ENCODE results near the gene LCE3B.
A peak's percentile ranks its signal among the peaks of the same experiment; 100 is the strongest.
"Not testable (repeated sequence)": the region's sequence is repeated elsewhere in the genome, so short reads cannot be mapped to it uniquely, and the experiment has no call there.

The LCE3B gene

GRCh38 chr1:152613511-152613910 lies at the start of gene LCE3B:
LCE3B (plus strand) TSS chr1:152613811; CDS start chr1:152613811, 0 bp downstream.
- TF ChIP-seq CTCF (IDR thresholded peaks at IDR 0.05; ENCODE audit: insufficient read depth, low read depth, low read length, missing control alignments) = no peak
- H3K4me3 ChIP-seq (ENCODE audit: low read depth, low read length) = no peak within 1 kb of the TSS
- DNase-seq (ENCODE audit: low read depth) = no peak

DNA sequence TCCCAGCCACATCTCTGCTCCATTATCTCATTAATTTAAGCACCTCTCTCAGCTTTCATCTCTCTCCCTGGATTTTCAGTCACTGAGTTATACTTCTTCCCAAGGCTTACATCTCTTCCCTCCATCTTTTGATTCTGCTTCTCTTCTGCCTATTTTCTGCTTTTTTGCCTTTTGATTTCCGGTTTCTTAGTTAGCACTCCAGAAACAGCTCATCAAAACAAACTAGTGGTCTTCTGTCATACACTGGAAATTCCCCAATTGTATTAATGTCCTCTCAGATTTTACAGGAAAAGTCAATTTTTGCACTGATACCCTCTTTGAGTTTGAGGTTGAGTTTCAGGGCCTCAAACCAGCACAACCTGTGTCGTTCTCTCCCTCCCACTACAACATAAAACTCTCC lies 48.5 kb upstream of the LCE3B start:
- peak; percentile 16 for DNase-seq (ENCODE audit: low read depth)
- no peak overlapping the region for H3K4me3 ChIP-seq (ENCODE audit: low read depth, low read length)
- no peak for TF ChIP-seq CTCF (IDR thresholded peaks at IDR 0.05; ENCODE audit: insufficient read depth, low read depth, low read length, missing control alignments)

DNA sequence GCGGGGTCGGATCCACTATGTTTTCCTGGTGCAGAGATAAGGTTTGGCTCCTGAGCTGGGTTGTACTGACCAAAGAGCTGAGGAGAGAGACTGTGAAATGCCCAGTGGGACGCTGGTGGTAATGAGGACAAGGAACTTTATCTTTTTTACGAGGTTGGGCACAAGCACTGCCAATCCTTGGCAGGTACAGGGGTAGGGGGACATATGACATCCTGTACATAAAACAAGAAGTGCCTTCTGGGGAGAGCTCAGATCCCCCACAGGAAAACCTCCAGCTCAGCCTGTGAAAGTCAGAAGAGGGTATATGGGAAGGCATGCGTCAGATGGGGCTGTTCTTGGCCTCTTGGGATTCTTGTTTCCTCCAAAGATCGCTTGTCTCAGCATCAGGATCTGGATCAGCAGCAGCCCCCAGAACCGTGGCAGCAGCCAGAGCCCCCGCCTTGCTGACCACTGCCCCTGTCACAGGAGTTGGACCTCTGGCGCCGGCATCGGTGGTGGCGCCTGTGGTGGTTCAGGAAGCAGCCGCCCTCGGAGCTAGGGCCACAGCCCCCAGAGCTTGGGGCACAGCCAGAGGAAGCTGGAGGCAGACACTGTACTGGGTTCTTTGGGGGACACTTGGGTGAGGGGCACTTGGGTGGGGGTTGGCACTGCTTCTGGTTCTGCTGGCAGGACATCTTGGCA lies 47.9 kb upstream of the LCE3B start:
- no peak for TF ChIP-seq CTCF (IDR thresholded peaks at IDR 0.05; ENCODE audit: insufficient read depth, low read depth, low read length, missing control alignments)
- DNase-seq (ENCODE audit: low read depth) = no peak
- no peak overlapping the region for H3K4me3 ChIP-seq (ENCODE audit: low read depth, low read length)

DNA sequence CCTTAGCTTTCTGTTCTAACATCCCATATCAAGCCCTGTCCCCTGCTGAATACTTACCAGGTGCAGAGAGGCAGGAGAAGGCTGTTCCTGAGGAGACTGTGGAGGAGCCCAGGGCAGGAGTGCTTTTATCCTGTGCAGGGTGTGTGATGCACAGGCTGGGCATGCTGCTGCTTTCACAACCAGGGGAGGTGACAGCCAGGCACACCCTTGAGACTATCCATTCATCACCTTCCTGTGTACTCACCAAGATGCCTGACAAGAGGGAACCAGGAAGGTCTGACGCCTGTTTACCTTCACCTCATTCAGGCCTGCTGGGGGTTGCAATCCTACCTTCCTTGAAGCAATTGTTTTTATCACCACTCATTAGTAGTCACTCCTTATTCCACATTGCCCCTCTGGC lies 46.9 kb upstream of the LCE3B start, which contains the start of gene LCE3E:
TSS of gene LCE3E (minus strand) at position 100 of the 400 bp plus-strand sequence. CDS start 572 bp downstream, outside the sequence.
- no peak for DNase-seq (ENCODE audit: low read depth)
- TF ChIP-seq CTCF (IDR thresholded peaks at IDR 0.05; ENCODE audit: insufficient read depth, low read depth, low read length, missing control alignments) = no peak
- H3K4me3 ChIP-seq (ENCODE audit: low read depth, low read length) = no peak within 1 kb of the TSS

DNA sequence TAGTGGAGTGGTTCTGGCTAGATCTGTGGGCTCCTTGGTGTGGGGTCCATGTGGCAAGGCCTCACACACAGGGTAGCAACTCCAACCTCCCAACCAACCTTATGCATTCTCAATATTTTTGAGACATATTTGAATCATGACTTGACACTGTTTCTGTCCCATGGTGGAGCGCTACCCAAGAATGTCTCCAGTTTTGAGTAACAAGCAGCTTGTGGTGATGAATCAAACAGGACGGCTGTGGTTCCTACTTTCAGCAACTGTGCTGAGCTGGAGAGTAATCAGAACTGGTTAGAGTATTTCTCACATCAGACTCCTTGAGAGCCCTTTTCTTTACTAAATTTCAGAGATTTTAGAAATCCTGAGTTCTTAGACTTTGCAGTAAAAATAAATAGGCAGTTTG lies 36.4 kb upstream of the LCE3B start:
- TF ChIP-seq CTCF (IDR thresholded peaks at IDR 0.05; ENCODE audit: insufficient read depth, low read depth, low read length, missing control alignments) = no peak
- DNase-seq (ENCODE audit: low read depth) = peak; percentile 74
- no peak overlapping the region for H3K4me3 ChIP-seq (ENCODE audit: low read depth, low read length)

GRCh38 chr1:152579526-152579925 lies 34.1 kb upstream of the LCE3B start:
- DNase-seq (ENCODE audit: low read depth); H3K4me3 ChIP-seq (ENCODE audit: low read depth, low read length): not testable (repeated sequence)

- TF ChIP-seq CTCF (IDR thresholded peaks at IDR 0.05; ENCODE audit: insufficient read depth, low read depth, low read length, missing control alignments) = no peak
- no peak within 1 kb of the TSS for H3K4me3 ChIP-seq (ENCODE audit: low read depth, low read length)
- DNase-seq (ENCODE audit: low read depth) = no peak
These were observed 33.2 kb upstream of the LCE3B start, which contains the start of gene LCE3D for GRCh38 chr1:152580433-152580832. LCE3D (minus strand) TSS chr1:152580516; CDS start chr1:152579936, 580 bp downstream.
